ENCODE data around the gene FAM20C. TPM values are rescaled to one million over a fixed set of nuclear protein-coding genes. Genes with fewer than 3 reads are reported as not detected.

Gene FAM20C
- total RNA-seq, 1 experiment from 2014 or later: 62.4 TPM

- ATAC-seq (no peak), DNase-seq (ENCODE audit: low read depth, low spot score) (no peak)
- Histone ChIP-seq H3K36me3 (ENCODE audit: control insufficient read depth, insufficient read depth, low read length) (no peaks in the 10 kb centered on the region), H3K4me3 (ENCODE audit: low read depth in 2 of 2, low read length in 2 of 2) (no peak overlapping the region), H3K4me1 (ENCODE audit: control insufficient read depth, insufficient read depth, low read length) (peaks cover 6% of the 10 kb centered on the region), H3K9me3 (ENCODE audit: control insufficient read depth, insufficient read depth, low read depth, low read length) (no peaks in the 10 kb centered on the region), H3K27ac (ENCODE audit: low read length) (no peak overlapping the region), H3K27me3 (ENCODE audit: control insufficient read depth, insufficient read depth, low read length) (peaks cover 36% of the 10 kb centered on the region)
- intact Hi-C loops (cut with micrococcal nuclease; ENCODE audit: unreplicated experiment): no loop called here
- in situ Hi-C loops (cut with HindIII; ENCODE audit: low pct_unique_long_range_greater_than_20kb, low sequenced_read_pairs): no loop called here
- TF ChIP-seq REST (IDR thresholded peaks at IDR 0.05; ENCODE audit: insufficient read depth in 1 of 2, low read depth in 2 of 2, low read length in 1 of 2) (no peak), TCF7L2 (IDR thresholded peaks at IDR 0.05; ENCODE audit: low read depth, low read length) (no peak), POLR2AphosphoS5 (IDR thresholded peaks at IDR 0.05; ENCODE audit: low read depth, low read length) (no peak), SIN3A (IDR thresholded peaks at IDR 0.05; ENCODE audit: borderline replicate concordance, insufficient read depth, low read depth, low read length) (no peak)
- TF ChIP-seq, protein P1, sequence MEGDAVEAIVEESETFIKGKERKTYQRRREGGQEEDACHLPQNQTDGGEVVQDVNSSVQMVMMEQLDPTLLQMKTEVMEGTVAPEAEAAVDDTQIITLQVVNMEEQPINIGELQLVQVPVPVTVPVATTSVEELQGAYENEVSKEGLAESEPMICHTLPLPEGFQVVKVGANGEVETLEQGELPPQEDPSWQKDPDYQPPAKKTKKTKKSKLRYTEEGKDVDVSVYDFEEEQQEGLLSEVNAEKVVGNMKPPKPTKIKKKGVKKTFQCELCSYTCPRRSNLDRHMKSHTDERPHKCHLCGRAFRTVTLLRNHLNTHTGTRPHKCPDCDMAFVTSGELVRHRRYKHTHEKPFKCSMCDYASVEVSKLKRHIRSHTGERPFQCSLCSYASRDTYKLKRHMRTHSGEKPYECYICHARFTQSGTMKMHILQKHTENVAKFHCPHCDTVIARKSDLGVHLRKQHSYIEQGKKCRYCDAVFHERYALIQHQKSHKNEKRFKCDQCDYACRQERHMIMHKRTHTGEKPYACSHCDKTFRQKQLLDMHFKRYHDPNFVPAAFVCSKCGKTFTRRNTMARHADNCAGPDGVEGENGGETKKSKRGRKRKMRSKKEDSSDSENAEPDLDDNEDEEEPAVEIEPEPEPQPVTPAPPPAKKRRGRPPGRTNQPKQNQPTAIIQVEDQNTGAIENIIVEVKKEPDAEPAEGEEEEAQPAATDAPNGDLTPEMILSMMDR (IDR thresholded peaks at IDR 0.05): no peak
- ChIA-PET POLR2A (interaction anchor here (1.1 kb wide), 1 partner anchor 77 kb away, joined by 3 read pairs; no protein-coding TSS in a partner anchor), CTCF (no interaction called here)
- BruUV-seq (replicated peaks): no TSS peak
Observed at GRCh38 chr7:289209-289755, 96.9 kb downstream of the FAM20C start.

DNA sequence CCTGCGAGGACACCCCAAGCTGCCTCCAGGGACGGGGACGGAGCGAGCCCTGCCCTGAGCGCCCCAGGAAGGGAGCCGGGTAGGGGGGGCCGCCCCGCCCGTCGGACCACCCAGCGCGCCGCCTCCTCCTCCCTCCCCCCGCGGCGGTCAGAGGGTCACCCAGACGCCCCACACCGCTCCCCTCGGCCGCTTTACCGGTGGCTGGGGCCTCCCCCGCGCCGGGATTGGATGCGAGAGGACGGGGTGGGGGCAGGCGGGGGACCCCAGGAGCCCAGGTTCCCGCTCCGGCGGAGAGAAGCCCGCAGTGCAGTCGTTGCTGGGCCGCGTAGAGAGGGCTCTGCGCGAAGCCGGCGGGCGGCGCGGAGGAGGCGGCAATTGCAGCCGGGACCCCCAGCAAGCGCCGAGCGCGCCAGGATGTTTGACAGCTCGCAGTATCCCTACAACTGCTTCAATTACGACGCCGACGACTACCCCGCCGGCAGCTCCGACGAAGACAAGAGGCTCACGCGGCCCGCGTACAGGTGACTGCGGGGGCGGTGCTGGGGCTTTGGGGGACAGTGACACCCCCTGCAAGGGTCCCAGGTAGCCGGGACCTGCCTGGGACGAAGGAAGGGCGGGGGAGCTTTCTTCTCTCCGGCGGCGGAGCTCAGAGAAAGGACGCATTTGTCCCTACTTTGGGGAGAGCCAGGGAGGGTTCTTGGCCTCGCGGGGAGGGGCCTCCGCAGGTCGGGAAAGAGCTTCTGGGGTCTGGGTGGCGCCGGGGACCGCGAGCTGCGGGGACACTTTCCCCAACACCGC is 97.6 kb downstream of the FAM20C start, which contains the start of gene FOXL3:
TSS of gene FOXL3 (plus strand) at position 415 of the 798 bp plus-strand sequence. CDS start at position 415, 0 bp downstream.
- in situ Hi-C loops (cut with HindIII; ENCODE audit: low pct_unique_long_range_greater_than_20kb, low sequenced_read_pairs) (no loop called here), intact Hi-C loops (cut with micrococcal nuclease; ENCODE audit: unreplicated experiment) (no loop called here)
- Histone ChIP-seq H3K4me3 (ENCODE audit: low read depth in 2 of 2, low read length in 2 of 2) (no peak within 1 kb of the TSS), H3K27ac (ENCODE audit: low read length) (no peak within 1 kb of the TSS), H3K27me3 (ENCODE audit: control insufficient read depth, insufficient read depth, low read length) (peaks cover 40% of the 10 kb centered on the region), H3K9me3 (ENCODE audit: control insufficient read depth, insufficient read depth, low read depth, low read length) (no peaks in the 10 kb centered on the region), H3K4me1 (ENCODE audit: control insufficient read depth, insufficient read depth, low read length) (peaks cover 5% of the 10 kb centered on the region), H3K36me3 (ENCODE audit: control insufficient read depth, insufficient read depth, low read length) (no peaks in the 10 kb centered on the region)
- ChIA-PET POLR2A (interaction anchor here (0.6 to 1.1 kb wide), 2 partner anchors 76 to 410 kb away, joined by 3 read pairs; no protein-coding TSS in a partner anchor), CTCF (no interaction called here)
- ATAC-seq: no peak
- no peak for TF ChIP-seq SIN3A (IDR thresholded peaks at IDR 0.05; ENCODE audit: borderline replicate concordance, insufficient read depth, low read depth, low read length)
- no peak for TF ChIP-seq REST (IDR thresholded peaks at IDR 0.05; ENCODE audit: insufficient read depth in 1 of 2, low read depth in 2 of 2, low read length in 1 of 2)
- no peak for TF ChIP-seq POLR2AphosphoS5 (IDR thresholded peaks at IDR 0.05; ENCODE audit: low read depth, low read length)
- TF ChIP-seq, protein P1 (IDR thresholded peaks at IDR 0.05): no peak
- TF ChIP-seq TCF7L2 (IDR thresholded peaks at IDR 0.05; ENCODE audit: low read depth, low read length): no peak
- no TSS peak for BruUV-seq (replicated peaks)
- no peak for DNase-seq (ENCODE audit: low read depth, low spot score)

Data from Panc1 (cell line).